GM23248 (cell line): ENCODE measurements around the gene ERP27.

Experiments
- EZH2 ChIP-seq: fragments of 200-600 bp; sonication (generic); IDR thresholded peaks from 2 replicates; pipeline ENCODE4 v1.6.1; 2018; ENCODE audit warnings: antibody characterized with exemption, mild to moderate bottlenecking; ENCODE audit not compliant: insufficient read depth, poor library complexity, severe bottlenecking
- EZH2phosphoT487 ChIP-seq: fragments of 200-600 bp; sonication (generic); IDR thresholded peaks from 2 replicates; pipeline ENCODE4 v1.6.1; 2018; ENCODE audit warnings: antibody characterized with exemption, moderate library complexity, mild to moderate bottlenecking, low read depth; ENCODE audit not compliant: insufficient read depth

- TF ChIP-seq EZH2 (no peak), EZH2phosphoT487 (no peak)
Measured at GRCh38 chr12:14890701-14891100, 47.6 kb downstream of the ERP27 start.
